T-helper 1 cell treated with Interleukin-12 subunit alpha and Interleukin-12 subunit beta and Interleukin-4 antibody, amounts not matched to agents 30 ng/mL and 1 ng/mL, for 36 hours (primary cell): ENCODE measurements around the gene SLC25A28. TPM values are rescaled to one million over a fixed set of nuclear protein-coding genes. Genes with fewer than 3 reads are reported as not detected.
"Not testable (repeated sequence)": the region's sequence is repeated elsewhere in the genome, so short reads cannot be mapped to it uniquely, and the experiment has no call there.

Experiments used
- intact Hi-C: fragments of 100-400 bp; cut with micrococcal nuclease; formaldehyde crosslinking; loops from one replicate; pipeline ENCODE4 v1.15.1; 2024
- total RNA-seq: library from RNA; stranded (reverse); gene quantifications from 2 replicates; pipeline ENCODE4 v1.2.3, GENCODE V29; 2022

SLC25A28 gene
- total RNA-seq, 1 donor from 2014 or later = 53.9 TPM

DNA sequence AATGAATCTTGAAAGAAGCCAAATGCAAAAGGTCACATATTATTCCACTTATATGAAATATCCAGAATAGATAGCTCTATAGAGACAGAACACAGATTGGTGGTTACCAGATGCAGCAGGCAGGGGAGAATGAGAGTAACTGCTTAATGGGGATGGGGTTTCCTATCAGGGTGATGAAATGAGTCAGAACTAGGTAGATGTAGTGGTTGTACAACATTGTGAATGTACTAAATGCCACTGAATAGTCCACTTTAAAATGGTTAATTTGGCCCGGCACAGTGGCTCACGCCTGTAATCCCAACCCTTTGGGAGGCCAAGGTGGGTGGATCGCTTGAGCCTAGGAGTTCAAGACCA, 9.4 kb upstream of the SLC25A28 start:
- intact Hi-C loops = no loop called here

GRCh38 chr10:99628923-99629624, 8.8 kb upstream of the SLC25A28 start:
- intact Hi-C loops = no loop called here

DNA sequence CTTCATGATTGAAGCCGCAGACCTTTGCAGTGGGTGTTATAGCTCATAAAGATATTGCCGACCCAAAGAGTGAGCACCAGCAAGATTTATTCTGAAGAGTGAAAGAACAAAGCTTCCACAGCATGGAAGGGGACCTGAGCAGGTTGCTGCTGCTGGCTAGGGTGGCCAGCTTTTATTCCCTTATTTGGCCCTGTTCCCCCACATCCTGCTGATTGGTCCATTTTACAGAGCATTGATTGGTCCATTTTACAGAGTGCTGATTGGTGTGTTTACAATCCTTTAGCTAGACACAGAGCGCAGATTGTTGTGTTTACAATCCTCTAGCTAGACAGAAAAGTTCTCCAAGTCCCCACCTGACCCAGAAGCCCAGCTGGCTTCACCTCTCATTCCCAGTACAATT, 4.9 kb upstream of the SLC25A28 start:
- intact Hi-C loops = not testable (repeated sequence)

GRCh38 chr10:99623919-99624318, 3.7 kb upstream of the SLC25A28 start:
- intact Hi-C loops = loop anchor here (5.0 kb wide), 4 partner anchors 563 to 1887 kb away; partner anchors contain the start of genes ERLIN1, HIF1AN, SCD and ZFYVE27

GRCh38 chr10:99621454-99622251, 1.4 kb upstream of the SLC25A28 start:
- intact Hi-C loops = loop anchor here (2.0 to 5.0 kb wide), 8 partner anchors 89 to 1884 kb away; partner anchors contain the start of genes DNMBP, ERLIN1, HIF1AN and HPS1

DNA sequence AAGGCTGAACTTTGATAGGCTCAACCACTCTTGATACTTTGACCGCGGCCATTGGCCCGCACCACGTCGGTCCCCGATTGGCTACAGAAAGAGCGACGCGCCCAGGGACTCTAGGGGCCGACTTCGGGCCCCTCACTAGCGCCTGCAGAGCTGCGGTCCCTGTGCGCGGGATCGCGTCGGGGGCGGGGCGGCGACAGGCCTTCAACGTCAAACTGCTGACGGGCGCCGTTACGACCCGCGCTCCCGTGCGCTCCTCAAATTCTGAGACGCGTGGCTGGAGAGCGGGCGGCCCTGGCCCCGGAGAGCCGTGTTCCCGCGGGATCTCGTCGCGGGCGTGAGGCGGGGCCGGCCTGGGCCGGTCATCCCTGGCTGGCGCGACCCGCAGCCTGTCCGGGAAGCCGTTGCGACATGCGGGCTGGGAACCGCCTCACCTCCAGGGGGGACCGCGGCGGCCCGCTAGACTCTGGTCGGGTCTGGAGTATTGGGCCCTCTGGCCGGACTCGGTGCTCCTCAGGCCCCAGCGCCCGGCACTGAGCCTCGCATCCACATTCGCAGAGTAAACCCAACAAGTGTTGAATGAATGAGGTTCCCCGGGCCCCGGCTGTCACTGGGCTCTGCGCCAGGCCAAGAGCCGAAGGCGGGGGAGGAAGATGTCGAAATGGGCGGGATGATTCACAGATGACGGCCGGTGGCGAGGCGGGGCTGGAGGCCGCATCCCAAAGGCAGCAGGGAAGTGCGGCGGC, 643 bp upstream of the SLC25A28 start:
- intact Hi-C loops = loop anchor here (1.0 to 5.0 kb wide), 13 partner anchors 38 to 1884 kb away; partner anchors contain the start of genes CHUK, COX15, CUTC and DNMBP

GRCh38 chr10:99619090-99619800, 994 bp downstream of the SLC25A28 start:
- intact Hi-C loops = loop anchor here (5.0 kb wide), 2 partner anchors 1152 to 1293 kb away; partner anchors contain the start of gene SLF2

- intact Hi-C loops = loop anchor here (5.0 kb wide), 2 partner anchors 1150 to 1295 kb away; partner anchors contain the start of gene SLF2
These were observed 2.5 kb downstream of the SLC25A28 start for GRCh38 chr10:99617696-99618095.

GRCh38 chr10:99615426-99615825, 4.8 kb downstream of the SLC25A28 start:
- intact Hi-C loops = loop anchor here (5.0 kb wide), 2 partner anchors 1148 to 1297 kb away; partner anchors contain the start of gene SLF2

DNA sequence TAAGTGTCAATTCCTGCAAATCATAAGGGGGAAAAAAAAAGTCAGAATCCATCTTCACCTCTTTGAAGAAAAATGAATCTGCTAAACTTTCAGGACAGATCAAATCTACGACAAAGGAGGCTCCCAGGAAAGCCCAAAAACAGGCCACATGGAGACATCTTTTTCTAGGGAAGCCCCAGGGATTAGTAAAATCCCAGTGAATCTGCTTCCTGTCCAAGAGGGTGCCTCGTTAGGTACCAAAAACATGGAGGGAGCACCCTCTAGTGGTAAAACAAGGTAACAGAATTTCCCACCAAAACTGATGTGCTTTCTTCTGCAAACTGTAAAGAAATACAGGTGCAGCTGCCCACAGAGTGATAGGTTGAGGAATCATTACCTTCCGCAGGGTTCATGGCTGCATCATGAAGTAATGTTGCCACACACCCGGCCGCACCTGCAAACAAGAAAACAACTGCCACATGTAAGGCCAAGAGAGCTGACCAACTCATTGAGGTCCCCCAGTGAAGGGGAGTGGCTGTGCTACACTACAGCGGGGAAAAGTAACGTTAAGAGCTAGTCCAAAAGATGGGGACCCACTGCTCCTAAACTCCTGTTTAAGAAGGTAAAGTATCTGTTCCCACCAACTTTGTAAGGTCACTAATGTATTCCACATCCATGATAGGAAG, 7.9 kb downstream of the SLC25A28 start:
- intact Hi-C loops = loop anchor here (1.0 kb wide), 5 partner anchors 52 to 220 kb away; partner anchors contain the start of gene GOT1

DNA sequence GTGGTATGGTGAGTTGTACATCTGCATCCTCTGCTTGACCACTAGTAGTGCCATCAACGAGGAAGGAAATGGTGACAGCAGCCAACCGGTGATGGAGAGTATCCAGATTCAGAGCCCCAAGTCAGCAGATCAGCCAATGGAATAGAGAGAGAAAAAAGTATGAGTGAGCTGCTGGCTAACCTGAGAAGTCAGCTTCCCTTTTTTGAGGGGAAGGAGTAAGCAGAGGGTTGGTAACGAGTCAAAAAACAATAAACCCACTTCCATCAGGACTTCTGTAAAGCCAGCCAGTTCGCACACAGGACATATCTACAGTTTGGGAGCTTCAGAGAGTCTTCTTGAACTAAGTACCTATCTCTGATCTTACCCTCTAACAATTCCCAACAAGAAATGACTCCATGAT, 8.9 kb downstream of the SLC25A28 start:
- intact Hi-C loops = no loop called here

- intact Hi-C loops = no loop called here
These were observed 10.0 kb downstream of the SLC25A28 start for GRCh38 chr10:99610221-99610620.

DNA sequence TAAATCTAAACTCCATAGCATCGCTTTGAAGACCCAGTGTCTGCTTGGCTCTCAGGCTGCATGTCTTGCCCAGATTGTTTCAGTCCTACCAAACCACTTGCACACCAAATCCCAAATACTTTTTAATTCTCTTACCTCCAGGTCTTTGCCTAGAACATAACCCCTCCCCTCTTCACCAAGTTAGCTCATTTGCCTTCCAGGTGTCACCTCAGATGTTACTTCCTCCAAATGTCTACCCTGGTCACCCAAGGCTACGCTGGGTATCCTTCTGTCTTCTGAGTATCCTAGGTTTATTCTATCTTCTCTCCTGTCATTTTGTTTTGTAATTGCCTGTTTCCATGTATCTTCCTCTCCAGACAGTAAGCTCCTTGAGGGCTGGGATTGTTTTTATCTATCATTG, 11.1 kb downstream of the SLC25A28 start:
- intact Hi-C loops = no loop called here

GRCh38 chr10:99605351-99605750, 14.9 kb downstream of the SLC25A28 start:
- intact Hi-C loops = no loop called here

DNA sequence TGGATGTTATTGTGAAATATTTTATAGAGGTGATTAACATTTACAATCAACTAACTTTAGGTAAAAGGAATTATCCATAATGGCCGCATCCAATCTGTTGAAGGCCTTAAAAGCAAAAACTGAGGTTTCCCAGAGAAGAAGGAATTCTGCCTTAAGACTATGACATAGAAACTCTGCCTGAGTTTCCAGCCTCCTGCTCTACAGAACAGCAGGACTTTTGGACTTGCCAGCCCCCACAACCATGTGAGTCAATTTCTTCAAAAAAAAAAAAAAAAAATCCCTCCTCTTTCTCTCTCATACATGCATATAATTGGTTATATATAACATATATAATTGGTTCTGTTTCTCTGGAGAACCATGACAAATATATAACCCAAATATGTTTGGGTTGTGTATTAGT, 15.4 kb downstream of the SLC25A28 start:
- intact Hi-C loops = no loop called here

- intact Hi-C loops = no loop called here
These were observed 21.3 kb downstream of the SLC25A28 start for GRCh38 chr10:99598781-99599509.

GRCh38 chr10:99598011-99598410, 22.2 kb downstream of the SLC25A28 start:
- intact Hi-C loops = no loop called here

- intact Hi-C loops = not testable (repeated sequence)
These were observed 23.5 kb downstream of the SLC25A28 start for GRCh38 chr10:99596708-99597107.

DNA sequence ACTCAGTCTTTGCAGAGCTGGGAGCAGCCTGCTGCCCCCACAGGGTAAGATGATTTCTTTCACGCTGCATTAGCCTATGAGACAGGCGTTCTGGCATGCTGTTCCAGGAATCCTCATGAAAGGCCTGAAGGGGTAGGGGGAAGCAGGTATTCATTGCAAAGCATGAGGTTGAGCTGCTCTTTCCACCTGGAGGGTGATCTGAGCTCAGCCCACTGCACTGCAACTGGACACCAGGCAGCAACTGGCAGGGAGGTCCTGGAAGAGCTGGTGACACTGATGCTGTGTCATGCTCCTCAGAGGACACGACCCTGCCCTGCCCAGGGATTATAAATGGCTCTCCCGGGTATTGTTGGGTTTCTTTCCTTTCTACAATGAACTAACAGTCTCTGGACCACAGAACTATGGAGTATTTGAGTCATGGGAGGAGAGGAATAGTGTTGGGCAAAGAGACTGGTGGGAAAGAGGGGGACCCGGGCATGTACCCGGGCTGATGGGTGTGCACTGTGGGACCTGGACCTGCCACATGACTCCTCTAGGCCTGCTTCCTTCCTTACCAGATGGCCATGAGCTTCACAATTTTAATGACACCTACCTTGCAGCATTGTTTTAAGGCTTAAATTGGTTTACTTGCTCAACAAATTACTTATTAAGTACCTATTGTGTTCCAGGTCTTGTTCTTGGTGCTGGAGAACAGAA, 24.3 kb downstream of the SLC25A28 start:
- intact Hi-C loops = no loop called here
